Tibial artery (tissue), 4 donors: ENCODE data around the gene BRD8.
"Not testable (repeated sequence)": the region's sequence is repeated elsewhere in the genome, so short reads cannot be mapped to it uniquely, and the experiment has no call there.

Experiments used
- DNase-seq, 2 donors: peaks; one replicate each; pipeline ENCODE4 v3.0.0-alpha.2; 2019
- H3K27ac ChIP-seq, 2 donors: fragments of 200-600 bp; sonication (generic) in 1 of 2; 1 replicate in 1 of 2; 2 replicates in 1 of 2; pipeline ENCODE4 v1.5.1; 2018 to 2019; ENCODE audit warnings: mild to moderate bottlenecking in 1 of 2
- H3K27me3 ChIP-seq, 2 donors: fragments of 200-600 bp; sonication (generic) in 1 of 2; one replicate each; pipeline versions ENCODE4 v1.5.1 to v1.6.0; 2016 to 2019
- H3K36me3 ChIP-seq, 3 donors: fragments of 200-600 bp; sonication (generic) in 2 of 3; one replicate each; pipeline ENCODE4 v1.5.1; 2016 to 2019; ENCODE audit warnings: mild to moderate bottlenecking in 2 of 3
- H3K4me1 ChIP-seq, 4 donors: fragments of 200-600 bp; sonication (generic) in 2 of 4; 1 replicate in 3 of 4; 2 replicates in 1 of 4; pipeline ENCODE4 v1.5.1; 2016 to 2019
- H3K4me3 ChIP-seq, 2 donors: fragments of 200-600 bp; sonication (generic) in 1 of 2; 1 replicate in 1 of 2; 2 replicates in 1 of 2; pipeline ENCODE4 v1.5.1; 2018 to 2019; ENCODE audit warnings: mild to moderate bottlenecking in 2 of 2
- H3K9me3 ChIP-seq, 3 donors: fragments of 200-600 bp; sonication (generic) in 1 of 3; one replicate each; pipeline ENCODE4 v1.5.1; 2016 to 2019
- CTCF ChIP-seq, 2 experiments: fragments of 200-600 bp in 1 of 2; fragments of 450-650 bp in 1 of 2; IDR thresholded peaks; one replicate each; pipeline ENCODE4 v1.5.1; 2017 to 2019; ENCODE audit warnings: antibody characterized with exemption in 2 of 2, mild to moderate bottlenecking in 1 of 2, moderate library complexity in 1 of 2
- intact Hi-C: fragments of 100-400 bp; cut with DNase I; formaldehyde crosslinking; loops from one replicate; pipeline ENCODE4 v1.15.0; 2023; ENCODE audit warnings: low total_unique reads

The BRD8 gene

GRCh38 chr5:138160706-138161105 is 17.7 kb downstream of the BRD8 start:
- no peak overlapping the region for H3K27ac ChIP-seq
- TF ChIP-seq CTCF (IDR thresholded peaks at IDR 0.05), result no peak
- H3K4me1 ChIP-seq, result no peaks in the 10 kb centered on the region
- intact Hi-C loops, result no loop called here
- H3K9me3 ChIP-seq, result no peaks in the 10 kb centered on the region
- peaks cover 93 to 100% (median 100%) of the 10 kb centered on the region in 3 donors for H3K36me3 ChIP-seq
- no peak for DNase-seq
- H3K27me3 ChIP-seq, result no peaks in the 10 kb centered on the region
- no peak overlapping the region for H3K4me3 ChIP-seq

- intact Hi-C loops, result no loop called here
- H3K36me3 ChIP-seq, result peaks cover 83 to 92% (median 90%) of the 10 kb centered on the region in 3 donors
- H3K4me3 ChIP-seq, result no peak overlapping the region
- H3K27ac ChIP-seq, result no peak overlapping the region
- no peaks in the 10 kb centered on the region for H3K9me3 ChIP-seq
- H3K4me1 ChIP-seq, result no peaks in the 10 kb centered on the region
- DNase-seq, result no peak
- TF ChIP-seq CTCF (IDR thresholded peaks at IDR 0.05), result no peak
- no peaks in the 10 kb centered on the region for H3K27me3 ChIP-seq
These were observed 18.8 kb downstream of the BRD8 start for GRCh38 chr5:138159666-138160065.

- Histone ChIP-seq H3K27me3 (no peaks in the 10 kb centered on the region), H3K4me1 (no peaks in the 10 kb centered on the region), H3K27ac (no peak overlapping the region), H3K36me3 (peaks cover 62 to 72% (median 69%) of the 10 kb centered on the region in 3 donors), H3K9me3 (no peaks in the 10 kb centered on the region), H3K4me3 (no peak overlapping the region)
- no peak for DNase-seq
- no peak for TF ChIP-seq CTCF (IDR thresholded peaks at IDR 0.05)
- intact Hi-C loops, result no loop called here
These were observed 20.8 kb downstream of the BRD8 start for GRCh38 chr5:138157626-138158025.

- H3K27ac ChIP-seq, intact Hi-C loops, H3K4me3 ChIP-seq, DNase-seq, H3K27me3 ChIP-seq, H3K4me1 ChIP-seq, H3K9me3 ChIP-seq: not testable (repeated sequence)
- H3K36me3 ChIP-seq, result peaks cover 46 to 55% (median 53%) of the 10 kb centered on the region in 3 donors
These were observed 22.5 kb downstream of the BRD8 start for GRCh38 chr5:138155977-138156376.

- Histone ChIP-seq H3K9me3 (no peaks in the 10 kb centered on the region), H3K27ac (no peak overlapping the region), H3K4me3 (no peak overlapping the region), H3K27me3 (no peaks in the 10 kb centered on the region), H3K36me3 (no peaks in the 10 kb centered on the region), H3K4me1 (no peaks in the 10 kb centered on the region)
- no peak for DNase-seq
- TF ChIP-seq CTCF (IDR thresholded peaks at IDR 0.05), result no peak
- intact Hi-C loops, result no loop called here
These were observed 28.9 kb downstream of the BRD8 start for GRCh38 chr5:138149530-138149929.

- intact Hi-C loops, result no loop called here
- Histone ChIP-seq H3K27ac (no peak overlapping the region), H3K36me3 (no peaks in the 10 kb centered on the region), H3K9me3 (no peaks in the 10 kb centered on the region), H3K4me3 (no peak overlapping the region), H3K27me3 (no peaks in the 10 kb centered on the region), H3K4me1 (no peaks in the 10 kb centered on the region)
- peak in 1 of 2 donors; percentile 42 for DNase-seq
- no peak for TF ChIP-seq CTCF (IDR thresholded peaks at IDR 0.05)
These were observed 29.6 kb downstream of the BRD8 start for GRCh38 chr5:138148811-138149210.

GRCh38 chr5:138143578-138143977 is 34.9 kb downstream of the BRD8 start:
- not testable (repeated sequence) for H3K27ac ChIP-seq, H3K9me3 ChIP-seq, DNase-seq, H3K36me3 ChIP-seq, H3K27me3 ChIP-seq, H3K4me3 ChIP-seq
- peaks cover 0 to 11% (median 4%) of the 10 kb centered on the region in 4 donors for H3K4me1 ChIP-seq
- intact Hi-C loops, result loop anchor here (5.0 kb wide), 1 partner anchor 1501 kb away; no protein-coding TSS in a partner anchor
